T-helper 2 cell (primary cell): ENCODE measurements around the gene FADD.

ENCODE experiments used
- DNase-seq, 5 experiments: peaks; one replicate each; pipeline versions ENCODE4 v3.0.0 to v3.0.0-alpha.2; 2012 to 2022

The FADD gene

GRCh38 chr11:70240337-70240736 lies 37.2 kb downstream of the FADD start:
- DNase-seq: no peak

GRCh38 chr11:70241709-70242108 lies 38.6 kb downstream of the FADD start:
- DNase-seq: no peak

- DNase-seq: no peak
Observed at GRCh38 chr11:70242885-70243284, 39.8 kb downstream of the FADD start.

GRCh38 chr11:70243912-70244652 lies 41.0 kb downstream of the FADD start:
- no peak for DNase-seq

GRCh38 chr11:70244698-70245097 lies 41.6 kb downstream of the FADD start:
- DNase-seq: no peak

- no peak for DNase-seq
Observed at GRCh38 chr11:70246196-70246595, 43.1 kb downstream of the FADD start.

- no peak for DNase-seq
Observed at GRCh38 chr11:70247042-70247709, 44.1 kb downstream of the FADD start.

GRCh38 chr11:70247710-70248072 lies 44.6 kb downstream of the FADD start:
- DNase-seq: no peak

- DNase-seq: no peak
Observed at GRCh38 chr11:70250876-70251658, 48.0 kb downstream of the FADD start.

GRCh38 chr11:70251659-70252321 lies 48.7 kb downstream of the FADD start:
- no peak for DNase-seq

- peak in 1 of 5 experiments; percentile 3 for DNase-seq
Observed at GRCh38 chr11:70252844-70253243, 49.7 kb downstream of the FADD start.

GRCh38 chr11:70255477-70256116 lies 52.5 kb downstream of the FADD start:
- no peak for DNase-seq
